GM18526 (cell line): Measurements from ENCODE around the gene DNM1.

Experiments used
- POLR2A ChIP-seq: IDR thresholded peaks from 3 replicates; pipeline ENCODE4 v1.6.1; 2011; ENCODE audit not compliant: insufficient read length; ENCODE audit errors: extremely low read depth

Gene DNM1

DNA sequence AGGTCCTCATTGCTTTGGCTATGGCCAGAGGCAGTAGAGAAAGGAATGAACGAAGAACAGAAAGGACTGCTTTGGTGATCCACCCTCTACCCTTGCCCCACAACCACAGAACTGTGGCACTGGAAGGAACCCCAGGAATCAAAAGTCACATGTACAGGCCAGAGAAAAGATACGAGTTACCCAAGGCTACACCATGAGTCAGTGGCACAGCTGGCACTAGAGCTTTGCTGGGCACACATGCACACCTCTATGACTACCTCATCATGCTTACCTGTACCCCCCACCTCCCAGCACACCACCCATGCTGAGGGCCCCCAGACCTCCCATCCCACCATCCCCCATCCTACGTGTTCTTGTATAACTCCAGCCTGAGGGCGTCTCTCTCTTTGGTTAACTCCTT, 59.5 kb downstream of the DNM1 start:
- TF ChIP-seq POLR2A, result no peak

DNA sequence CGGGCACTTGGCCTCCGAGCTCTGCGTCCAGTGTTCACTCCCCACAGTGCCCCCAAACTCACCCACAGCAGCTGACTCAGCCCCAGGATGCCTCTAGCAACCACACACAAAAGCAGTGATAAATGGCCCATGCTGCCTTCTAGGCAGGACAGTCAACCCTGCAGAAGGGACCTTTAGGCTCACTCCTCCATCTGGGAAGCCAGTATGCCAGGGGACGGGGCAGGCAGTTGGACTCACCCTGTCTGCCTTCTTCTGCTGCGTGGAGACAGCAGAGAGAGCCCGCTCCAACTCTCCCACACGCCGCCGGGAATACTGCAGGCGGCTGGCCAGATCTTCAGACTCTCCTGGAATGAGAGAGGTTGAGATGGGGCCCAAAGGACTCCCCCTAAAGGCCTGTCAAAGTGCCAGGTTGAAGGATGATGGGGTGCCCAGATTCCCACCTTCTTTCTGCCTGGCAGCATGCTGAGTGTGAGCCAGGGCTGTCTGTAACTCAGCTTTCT, 62.2 kb downstream of the DNM1 start:
- TF ChIP-seq POLR2A, result no peak

DNA sequence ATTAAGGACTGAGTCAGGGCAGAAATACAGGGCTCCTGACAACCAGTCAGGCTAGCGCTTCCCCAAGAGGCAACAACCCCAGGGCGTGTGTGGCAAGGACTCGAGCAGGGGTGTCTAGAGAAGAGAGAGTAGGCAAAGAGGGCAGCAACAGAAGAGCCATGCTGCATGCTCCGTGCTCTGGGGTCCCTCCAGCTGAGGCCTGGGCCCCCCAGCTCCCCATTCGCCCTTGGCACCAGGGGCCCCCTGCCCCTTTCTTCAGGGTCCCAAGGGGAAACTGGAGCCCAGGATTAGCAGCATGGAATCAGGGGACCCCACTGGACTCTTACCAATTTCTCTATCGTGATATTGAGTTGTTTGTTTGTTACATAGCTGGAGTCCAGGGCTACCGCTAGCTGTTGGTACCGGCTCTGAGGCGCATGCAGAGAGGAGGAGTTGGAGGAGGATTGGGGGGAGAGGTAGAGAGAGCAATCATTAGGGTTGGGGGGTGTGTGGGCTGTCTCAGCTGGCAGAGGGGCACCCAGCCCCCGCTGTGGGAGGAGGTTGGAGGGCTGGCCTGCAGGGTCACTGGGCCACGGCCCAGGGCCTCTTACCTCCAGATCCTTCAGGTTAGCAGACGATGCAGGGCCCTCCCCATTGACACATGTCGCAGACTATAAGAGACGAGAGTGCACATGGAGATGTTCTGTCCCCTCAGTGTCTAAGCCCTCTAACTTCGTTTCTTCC, 63.9 kb downstream of the DNM1 start:
- no peak for TF ChIP-seq POLR2A

DNA sequence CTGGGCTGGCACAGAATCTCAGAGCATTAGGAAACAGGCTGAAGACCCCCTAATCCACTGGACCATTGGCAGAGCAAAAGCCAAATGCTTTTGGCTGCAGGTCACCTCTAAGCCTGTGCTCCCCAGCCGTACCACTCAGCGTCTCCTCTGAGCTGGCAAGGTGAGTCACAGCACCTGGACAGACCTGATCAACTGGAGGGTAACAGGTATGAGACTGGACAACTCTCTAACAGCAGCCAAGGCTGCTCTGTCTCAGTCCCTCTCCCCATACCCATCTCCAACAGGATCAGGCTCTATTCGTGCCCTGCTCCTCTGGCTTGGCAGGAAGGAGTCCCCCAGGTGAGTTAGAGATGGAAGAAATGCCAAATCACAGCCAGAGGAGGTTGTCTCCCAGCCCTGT, 67.9 kb downstream of the DNM1 start:
- TF ChIP-seq POLR2A, result no peak

DNA sequence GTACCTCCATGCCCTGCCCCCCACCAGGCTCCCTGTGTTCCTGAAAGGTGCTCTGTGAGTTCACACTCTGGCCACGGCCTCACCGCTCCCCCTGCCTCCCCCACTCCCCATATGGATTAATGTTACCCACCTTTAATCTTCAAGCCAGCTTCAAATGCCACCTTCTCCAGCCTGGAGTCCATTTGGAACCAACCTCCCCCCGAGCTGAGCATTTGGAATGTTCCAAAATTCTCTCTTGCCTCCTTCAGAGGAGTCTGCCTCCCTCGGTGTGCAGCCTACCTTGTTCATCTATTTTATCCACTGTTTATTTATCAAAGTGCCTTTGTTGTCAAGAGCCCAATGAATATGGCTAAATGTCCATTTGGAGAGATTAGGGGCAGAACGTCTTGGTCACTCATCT, 68.3 kb downstream of the DNM1 start:
- no peak for TF ChIP-seq POLR2A

DNA sequence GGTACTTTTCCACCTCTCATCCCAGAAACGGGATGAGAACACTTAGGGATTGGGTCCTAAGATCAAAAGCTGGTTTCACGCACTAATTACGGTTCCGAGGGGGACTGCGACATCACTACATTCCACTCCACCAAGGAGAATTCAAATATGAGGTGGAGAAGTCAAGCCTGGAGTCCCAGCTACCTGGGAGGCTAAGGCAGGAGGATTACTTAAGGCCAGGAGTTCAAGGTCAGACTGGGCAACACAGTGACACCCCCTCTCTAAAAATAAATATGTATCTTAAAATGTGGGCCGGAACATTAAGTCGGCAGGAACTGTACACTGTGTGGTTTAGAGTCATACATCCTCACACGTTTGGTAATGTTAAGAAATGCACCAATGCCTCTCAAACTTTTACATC, 71.1 kb downstream of the DNM1 start:
- no peak for TF ChIP-seq POLR2A

DNA sequence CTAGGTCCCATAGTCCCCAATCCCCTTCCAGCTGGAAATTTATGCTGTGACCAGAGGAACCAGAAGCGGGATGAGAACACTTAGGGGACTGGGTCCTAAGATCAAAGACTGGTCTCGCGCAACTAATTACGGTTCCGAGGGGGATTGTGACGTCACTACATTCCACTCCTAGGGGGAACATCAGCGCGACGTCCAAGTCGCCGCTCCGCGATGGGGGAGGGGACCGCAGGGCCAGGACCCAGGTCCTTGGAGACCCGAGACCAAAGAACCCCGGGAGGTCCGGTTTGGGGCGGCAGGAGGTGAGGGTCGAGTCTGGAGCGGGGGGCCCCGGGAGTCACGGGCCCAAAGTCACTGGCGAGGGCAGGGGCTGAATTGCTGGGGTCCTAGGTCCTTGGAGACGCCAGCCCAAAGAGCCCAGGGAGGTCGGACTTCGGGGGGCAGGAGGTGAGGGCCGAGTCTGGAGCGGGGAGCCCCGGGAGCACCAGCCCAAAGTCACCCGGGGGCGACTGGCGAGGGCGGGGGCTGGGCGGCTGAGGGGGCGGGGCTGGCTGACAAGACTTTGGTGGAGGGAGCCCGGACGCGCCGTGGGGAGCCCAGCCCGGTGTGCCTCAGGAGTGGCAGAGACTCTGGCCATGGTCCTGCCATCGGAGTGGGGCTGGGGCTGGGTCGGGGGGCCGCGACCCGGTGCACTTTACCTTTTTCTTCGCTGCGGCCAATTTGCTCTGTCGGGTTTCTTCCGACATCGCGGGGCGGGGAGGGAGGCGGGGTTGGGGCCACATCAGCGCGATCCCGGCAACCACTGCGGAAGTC, 72.2 kb downstream of the DNM1 start, which contains the start of gene GOLGA2:
GOLGA2 (minus strand) TSS at position 810 of the 810 bp plus-strand sequence; CDS start at position 779, 31 bp downstream.
- peak; percentile 28 for TF ChIP-seq POLR2A

DNA sequence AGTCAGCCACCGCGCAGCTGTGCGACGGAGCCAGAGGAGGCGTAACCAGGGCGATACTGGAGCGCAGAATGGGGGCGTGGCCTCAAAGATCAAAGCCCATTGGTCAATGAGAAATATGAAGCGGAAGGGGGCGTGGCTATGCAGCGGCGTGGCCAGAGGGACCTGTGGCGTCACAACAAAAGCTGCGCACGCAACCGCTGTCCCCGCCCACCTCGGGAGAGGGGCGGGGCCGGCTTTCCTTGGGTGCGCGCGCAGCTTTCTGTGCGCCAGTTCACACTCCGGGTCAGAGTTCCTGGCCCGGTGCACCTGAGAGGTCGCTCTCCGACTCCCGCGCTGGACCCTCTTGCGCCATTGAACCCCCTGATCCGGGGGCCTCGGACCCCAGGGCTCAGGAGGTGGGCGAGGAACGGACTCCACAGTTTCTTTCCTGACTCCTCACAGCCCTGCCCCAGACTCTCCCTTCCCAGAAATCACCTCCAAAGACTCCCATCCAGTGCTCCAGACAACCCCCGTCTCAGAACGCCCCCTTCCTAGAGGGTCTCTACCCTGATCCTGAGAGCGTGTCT, 72.9 kb downstream of the DNM1 start, which contains the start of gene SWI5:
SWI5 (plus strand) TSS at position 269 of the 566 bp plus-strand sequence.
- peak; percentile 99 for TF ChIP-seq POLR2A

DNA sequence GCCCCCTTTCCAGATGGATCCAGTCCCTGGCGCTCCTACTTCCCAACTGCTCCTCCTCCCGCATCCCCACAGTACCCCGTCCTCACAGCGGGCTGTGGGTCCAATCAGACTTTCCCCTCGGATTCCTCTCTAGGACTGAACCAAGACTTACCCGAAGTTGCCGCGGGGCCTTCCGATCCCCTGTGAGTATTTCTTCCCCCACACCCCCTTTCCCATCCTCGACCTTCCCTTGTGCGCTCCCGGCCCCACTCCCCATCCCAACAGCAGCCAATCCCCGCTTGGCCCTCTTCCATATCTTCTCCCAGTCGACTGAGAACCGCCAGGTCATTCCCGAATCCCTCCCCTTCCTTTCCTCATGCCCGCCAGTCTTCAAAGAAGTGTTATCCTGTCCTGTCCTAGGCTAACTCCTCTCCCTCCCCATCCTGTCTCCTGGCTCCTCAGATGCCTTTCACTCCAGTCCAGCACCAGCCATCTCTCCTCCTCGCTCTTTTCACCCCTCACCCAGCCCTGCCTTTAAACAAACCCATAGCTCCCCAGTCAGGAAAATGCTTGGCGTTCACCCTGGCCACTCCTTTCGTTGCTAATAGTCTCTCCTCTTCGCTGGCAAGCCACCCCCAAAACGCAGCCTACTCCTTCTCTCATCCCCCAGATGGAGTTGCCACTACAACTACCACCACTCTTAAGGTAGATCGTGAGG, 73.5 kb downstream of the DNM1 start:
- no peak for TF ChIP-seq POLR2A

DNA sequence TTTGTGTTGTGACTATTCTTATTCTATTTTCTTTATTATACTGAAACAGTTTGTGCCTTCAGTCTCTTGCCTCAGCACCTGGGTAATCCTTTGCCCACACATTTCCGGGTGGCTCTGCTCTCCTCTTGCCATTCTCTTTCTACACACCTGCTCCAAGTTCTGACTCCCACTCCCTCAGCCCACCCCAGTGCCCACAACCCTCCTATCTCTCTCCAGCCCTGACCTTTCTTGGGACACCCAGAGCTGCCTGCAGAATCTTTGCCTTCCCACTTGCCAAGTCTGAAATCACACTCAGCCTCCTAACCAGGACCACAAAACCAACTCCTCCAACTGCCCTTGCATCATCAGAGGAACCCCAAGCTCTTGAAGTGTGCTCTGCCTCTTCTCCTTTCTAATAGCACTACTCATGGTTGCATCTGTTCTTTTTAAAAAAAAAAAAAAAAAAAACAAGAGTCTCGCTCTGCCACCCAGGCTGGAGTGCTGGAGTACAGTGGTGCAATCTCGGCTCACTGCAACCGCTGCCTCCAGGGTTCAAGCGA, 77.0 kb downstream of the DNM1 start:
- no peak for TF ChIP-seq POLR2A

DNA sequence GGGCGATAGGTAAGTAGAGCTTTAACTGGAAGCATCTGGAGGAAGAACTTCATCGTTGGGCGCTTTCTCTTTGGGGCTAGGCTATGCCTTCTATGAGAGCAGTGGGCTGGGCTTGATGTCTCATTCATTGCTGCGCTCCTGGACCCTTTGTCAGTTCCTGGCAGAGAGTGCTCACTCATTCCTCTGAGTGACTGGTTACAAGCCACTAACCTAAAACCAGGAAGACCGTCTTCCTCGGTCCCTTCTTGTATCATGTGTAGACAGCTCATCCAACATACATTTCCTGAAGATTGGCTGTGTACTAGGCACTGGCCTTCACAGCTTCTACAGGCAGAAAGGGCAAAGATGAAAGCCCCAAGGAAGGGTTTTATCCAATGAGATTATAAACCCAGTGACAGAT, 79.3 kb downstream of the DNM1 start:
- TF ChIP-seq POLR2A, result no peak

DNA sequence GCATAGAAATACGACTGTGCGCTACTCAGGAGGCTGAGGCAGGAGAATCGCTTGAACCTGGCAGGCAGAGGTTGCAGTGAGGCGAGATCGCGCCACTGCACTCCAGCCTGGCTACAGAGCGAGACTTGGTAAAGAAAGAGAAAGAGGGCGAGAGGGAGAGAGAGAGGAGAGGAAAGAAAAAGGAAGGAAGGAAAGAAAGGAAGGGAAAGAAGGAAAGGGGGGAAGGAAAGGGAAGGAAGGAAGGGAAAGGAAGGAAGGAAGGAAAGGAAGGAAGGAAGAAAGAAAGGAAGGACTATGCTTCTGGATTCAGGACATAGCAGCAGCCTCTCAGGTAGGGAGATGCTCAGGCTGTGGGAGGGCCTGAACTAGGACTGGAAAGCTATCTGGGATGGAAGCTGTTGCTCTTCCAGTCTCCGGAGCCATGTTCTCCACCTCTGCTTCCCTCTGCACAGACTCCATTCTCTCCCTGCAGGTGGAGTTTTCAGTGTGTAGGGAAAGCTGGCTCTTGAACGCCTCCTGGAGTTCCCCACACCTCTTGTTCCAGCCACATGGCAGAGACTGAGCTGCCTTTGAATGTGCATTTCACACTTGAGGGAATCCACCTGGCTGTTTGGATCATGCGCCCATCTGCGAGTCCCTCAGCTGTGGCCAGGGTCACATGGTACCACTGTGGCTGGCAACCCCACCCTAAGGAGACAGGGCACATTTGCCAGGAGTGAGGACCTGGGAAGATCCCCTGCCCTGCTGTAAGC, 82.0 kb downstream of the DNM1 start:
- no peak for TF ChIP-seq POLR2A

DNA sequence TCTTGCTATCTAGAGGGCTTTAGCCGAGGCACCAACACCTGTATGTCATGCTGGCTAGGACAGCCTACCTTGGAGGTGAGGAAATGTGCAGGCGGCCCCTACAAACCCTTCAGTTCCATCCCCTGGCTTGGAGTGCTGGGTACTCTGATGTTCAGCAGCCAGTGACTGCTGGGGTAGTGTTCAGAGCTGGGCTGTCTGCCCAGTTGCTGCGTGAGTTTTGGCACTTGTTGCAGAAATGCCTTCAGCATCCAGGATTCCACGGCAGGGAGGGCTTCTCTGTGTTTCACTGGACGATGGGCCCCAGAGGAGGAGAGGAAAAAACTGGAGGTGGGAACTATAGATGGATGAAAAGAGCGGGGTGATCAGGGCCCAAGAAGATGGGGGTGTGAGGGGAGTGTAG, 83.3 kb downstream of the DNM1 start:
- TF ChIP-seq POLR2A, result no peak

DNA sequence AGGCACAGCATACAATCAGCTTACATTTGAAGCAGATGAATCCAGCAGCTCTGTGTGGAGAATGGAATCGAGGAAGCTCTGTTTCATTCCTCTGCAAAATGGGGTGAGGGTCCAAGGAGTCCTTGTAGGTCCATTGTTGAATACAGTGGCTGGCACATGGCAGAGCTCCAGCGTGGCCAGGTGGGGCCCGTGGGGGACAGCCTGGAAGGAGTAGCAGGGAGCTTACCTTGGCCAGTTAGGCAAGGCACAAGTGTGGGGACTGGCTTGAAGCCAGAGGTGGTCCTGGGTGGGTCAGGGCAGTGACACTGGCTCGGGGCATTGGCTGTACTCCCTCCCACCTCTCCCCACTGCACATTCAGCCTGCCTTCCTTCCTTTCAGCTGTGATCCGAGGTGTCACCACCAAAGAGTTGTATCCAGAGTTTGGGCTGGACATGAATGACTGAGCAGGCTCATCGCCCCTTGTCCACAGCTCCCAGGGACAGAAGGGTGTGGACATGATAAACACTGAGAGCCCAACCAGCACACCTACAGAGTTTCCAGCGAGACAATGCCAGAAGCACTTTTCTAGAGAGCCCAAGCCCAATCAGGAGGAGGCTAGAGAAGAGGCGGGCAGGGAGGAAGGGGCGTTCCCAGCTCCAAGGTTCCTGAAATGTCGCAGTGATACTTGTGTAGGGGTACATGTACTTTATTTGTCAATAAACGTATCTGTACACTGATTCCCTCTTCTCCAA, 85.3 kb downstream of the DNM1 start:
- no peak for TF ChIP-seq POLR2A
